ENCODE results near the gene ZNF792.
"Not testable (repeated sequence)": the region's sequence is repeated elsewhere in the genome, so short reads cannot be mapped to it uniquely, and the experiment has no call there.

Gene ZNF792

DNA sequence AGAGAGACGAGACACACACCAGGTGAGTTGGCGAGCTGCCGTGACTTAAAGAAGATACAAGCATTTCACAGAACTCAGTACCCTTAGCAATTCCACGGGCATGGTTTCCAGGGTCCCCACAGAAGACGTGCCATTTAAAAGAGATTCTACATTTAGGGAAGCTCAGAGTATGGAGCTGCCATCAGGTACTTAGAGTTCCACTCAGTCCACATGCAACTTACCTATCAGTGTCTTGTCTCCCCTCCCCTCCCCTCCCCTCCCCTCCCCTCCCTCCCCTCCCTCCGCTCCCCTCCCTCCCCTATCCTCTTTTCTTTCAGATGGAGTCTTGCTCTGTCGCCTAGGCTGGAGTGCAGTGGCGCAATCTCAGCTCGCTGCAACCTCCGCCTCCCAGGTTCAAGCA, 25.1 kb downstream of the ZNF792 start:
- no peak for DNase-seq
- TF ChIP-seq POLR2A (IDR thresholded peaks at IDR 0.05; ENCODE audit: low read length) (no peak), GATA1 (IDR thresholded peaks at IDR 0.05; ENCODE audit: low read depth, low read length) (no peak)

DNA sequence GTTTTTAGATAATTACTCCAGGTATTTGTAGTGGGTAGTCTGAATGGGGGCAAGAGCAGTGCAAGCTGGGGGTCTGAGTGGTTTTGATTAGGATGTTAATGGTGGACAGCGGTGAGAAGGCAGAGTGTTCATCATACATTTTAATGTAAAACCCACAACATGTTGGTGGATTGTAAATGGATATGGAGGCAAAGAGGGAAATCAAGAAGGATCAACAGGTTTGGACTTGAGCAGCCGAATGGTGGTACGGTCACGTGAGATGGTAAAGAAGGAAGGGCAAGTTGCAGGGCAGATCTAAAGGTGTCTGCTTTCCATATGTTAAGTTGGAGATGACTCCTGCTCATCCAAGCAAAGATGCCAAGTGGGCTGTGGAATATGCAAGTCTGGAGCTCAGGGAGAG, 27.8 kb downstream of the ZNF792 start:
- no peak for DNase-seq
- TF ChIP-seq POLR2A (IDR thresholded peaks at IDR 0.05; ENCODE audit: low read length) = no peak
- no peak for TF ChIP-seq GATA1 (IDR thresholded peaks at IDR 0.05; ENCODE audit: low read depth, low read length)

DNA sequence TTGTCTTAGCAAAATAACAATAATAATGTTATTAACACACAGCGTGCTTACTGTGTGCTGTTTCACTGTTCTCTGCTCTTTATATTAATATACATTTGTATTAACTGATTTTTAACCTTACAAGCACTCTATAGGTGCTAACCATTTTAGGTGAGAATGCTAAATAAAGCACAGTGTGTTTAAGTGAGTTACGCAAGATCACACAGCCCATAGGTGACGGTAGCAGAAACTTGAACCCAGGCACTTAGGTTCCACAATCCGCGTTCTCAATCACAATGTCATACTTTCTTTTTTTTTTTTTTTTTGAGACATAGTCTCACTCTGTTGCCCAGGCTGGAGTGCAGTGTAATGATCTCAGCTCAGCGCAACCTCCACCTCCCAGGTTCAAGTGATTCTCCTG, 31.5 kb downstream of the ZNF792 start:
- TF ChIP-seq POLR2A (IDR thresholded peaks at IDR 0.05; ENCODE audit: low read length) (no peak), GATA1 (IDR thresholded peaks at IDR 0.05; ENCODE audit: low read depth, low read length) (no peak)
- no peak for DNase-seq

DNA sequence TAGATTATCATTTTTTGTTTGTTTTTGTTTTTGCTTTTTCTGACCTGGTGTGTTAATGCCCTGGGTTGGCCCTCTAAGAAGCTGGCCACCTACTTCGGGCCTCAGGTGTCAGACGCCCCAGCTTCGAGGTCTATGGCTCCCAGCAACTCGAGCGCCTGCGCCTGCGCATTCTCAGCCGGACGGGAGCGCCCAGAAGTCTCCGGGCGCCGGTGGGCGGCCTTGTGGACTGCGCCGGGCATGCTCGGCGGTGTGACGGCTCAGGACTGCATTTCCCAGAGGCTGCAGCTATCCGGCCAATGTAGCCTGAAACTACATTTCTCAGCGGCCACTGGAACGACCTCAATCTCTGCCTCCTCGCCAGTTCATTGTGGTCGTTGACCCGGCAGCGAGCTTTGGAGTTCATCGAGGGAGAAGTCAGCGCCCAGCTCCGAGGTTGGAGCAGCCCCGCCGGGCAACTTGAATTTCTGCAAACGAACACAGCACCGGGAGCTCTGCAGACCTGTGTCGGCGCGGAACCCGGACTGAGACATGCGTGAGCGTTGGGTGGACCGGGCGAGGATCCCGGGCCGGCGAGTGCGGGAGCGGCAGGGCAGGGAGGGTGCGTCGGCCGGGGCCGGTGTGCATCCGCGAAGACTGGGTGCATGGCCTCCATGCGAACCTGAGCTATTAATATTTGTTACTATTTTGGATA, 37.2 kb downstream of the ZNF792 start, which contains the start of gene ZNF30:
Gene ZNF30, plus strand, starts transcription at position 219 of the 691 bp plus-strand sequence. CDS start 3,045 bp downstream, outside the sequence.
- peak; percentile 66 to 73 for DNase-seq
- no peak for TF ChIP-seq POLR2A (IDR thresholded peaks at IDR 0.05; ENCODE audit: low read length)
- no peak for TF ChIP-seq GATA1 (IDR thresholded peaks at IDR 0.05; ENCODE audit: low read depth, low read length)

DNA sequence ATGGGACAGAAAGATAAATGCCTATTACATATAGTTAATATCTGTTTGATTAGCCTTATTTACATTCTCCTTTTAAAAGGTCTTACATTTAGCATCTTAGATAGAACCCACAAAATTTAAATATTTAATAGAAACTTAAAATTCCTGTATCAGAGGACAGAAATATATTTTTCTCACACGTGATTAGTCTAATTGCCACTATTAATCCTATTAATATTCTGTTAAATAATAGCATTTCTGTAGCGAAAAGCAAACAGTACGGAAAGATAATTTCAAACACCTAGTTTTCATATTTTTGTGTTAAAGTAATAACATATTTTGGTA, 37.7 kb downstream of the ZNF792 start:
- TF ChIP-seq POLR2A (IDR thresholded peaks at IDR 0.05; ENCODE audit: low read length) (no peak), GATA1 (IDR thresholded peaks at IDR 0.05; ENCODE audit: low read depth, low read length) (no peak)

DNA sequence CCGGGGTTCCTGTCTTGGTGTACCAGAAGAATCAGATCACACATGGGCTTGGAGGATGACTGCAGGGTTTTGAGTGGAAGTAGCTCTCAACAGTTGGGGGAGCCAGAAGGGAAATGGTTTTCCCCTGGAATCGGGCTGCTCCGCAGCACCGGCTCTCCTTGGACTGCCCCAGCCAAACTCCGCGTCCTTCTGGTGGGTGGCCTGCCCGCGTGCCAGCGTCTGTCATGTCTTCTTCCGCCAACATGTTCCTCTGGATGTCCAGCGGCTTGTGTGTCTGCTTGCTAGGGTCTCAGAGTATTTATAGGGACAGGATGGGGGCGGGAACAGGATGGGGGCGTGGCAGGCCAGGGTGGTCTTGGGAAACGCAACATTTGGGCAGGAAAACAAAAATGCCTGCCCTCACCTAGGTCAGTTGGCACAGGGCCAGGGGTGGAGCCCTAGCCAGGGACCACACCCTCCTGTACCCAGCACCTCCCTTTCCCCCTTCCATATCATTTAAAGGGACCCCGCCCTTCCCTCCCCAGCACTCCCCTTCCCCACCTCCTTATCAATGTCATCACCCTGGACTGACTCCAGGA, 38.7 kb downstream of the ZNF792 start:
- no peak for DNase-seq
- TF ChIP-seq GATA1 (IDR thresholded peaks at IDR 0.05; ENCODE audit: low read depth, low read length) (no peak), POLR2A (IDR thresholded peaks at IDR 0.05; ENCODE audit: low read length) (no peak)

More for the DNA sequence above, 37.7 kb downstream of the ZNF792 start:
- no peak for DNase-seq

DNA sequence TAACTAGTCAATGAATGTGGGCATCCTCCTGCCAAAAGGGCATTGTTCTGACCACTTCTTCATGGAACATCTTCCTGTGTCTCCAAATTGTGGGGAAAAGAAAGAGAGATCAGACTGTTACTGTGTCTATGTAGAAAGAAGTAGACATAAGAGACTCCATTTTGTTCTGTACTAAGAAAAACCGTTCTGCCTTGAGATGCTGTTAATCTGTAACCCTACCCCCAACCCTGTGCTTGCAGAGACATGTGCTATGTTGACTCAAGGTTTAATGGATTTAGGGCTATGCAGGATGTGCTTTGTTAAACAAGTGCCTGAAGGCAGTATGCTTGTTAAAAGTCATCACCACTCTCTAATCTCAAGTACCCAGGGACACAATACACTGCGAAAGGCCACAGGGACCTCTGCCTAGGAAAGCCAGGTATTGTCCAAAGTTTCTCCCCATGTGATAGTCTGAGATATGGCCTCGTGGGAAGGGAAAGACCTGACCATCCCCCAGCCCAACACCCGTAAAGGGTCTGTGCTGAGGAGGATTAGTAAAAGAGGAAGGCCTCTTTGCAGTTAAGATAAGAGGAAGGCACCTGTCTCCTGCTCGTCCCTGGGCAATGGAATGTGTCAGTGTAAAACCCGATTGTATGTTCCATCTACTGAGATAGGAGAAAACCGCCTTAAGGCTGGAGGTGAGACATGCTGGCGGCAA, 43.8 kb downstream of the ZNF792 start:
- not testable (repeated sequence) for DNase-seq

DNA sequence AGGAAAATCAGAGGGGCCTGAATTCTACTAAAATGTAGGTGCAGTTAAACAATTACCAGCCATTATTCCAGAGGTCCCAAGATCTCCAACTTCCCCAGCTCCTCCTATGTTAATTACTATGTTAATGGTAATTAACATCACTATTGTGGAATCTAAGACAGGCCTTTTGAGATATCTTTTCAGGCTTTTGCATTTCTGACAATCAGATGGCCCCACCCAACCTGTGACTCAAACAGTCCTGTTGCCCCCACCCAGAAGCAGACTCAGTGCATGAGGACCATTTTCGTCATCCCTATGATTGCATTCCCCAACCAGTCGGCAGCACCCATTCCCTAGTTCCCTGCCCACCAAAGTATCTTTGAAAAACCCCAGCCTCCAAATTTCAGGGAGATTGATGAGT, 45.8 kb downstream of the ZNF792 start:
- no peak for DNase-seq

DNA sequence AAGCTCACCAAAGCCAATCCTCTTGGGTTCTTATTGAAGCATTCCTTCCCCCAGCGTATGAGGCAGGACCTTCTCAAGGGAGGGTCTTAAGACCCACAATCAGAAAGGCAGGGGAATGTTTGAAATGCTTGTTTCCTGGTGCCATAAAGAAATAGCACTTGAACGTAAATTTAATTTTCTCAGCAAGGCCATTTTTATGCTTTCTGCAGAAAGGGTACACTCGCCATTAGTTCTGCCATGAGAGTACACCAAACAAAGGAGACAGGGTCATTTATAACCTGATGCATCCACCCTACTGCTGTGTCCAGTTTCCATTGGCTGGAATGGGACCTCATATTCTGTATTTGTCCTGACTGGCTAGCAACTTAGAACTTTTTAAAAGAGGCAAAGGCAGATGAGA, 46.9 kb downstream of the ZNF792 start:
- not testable (repeated sequence) for DNase-seq

More for the DNA sequence above, 45.8 kb downstream of the ZNF792 start:
- TF ChIP-seq GATA1 (IDR thresholded peaks at IDR 0.05; ENCODE audit: low read depth, low read length) = no peak
- TF ChIP-seq POLR2A (IDR thresholded peaks at IDR 0.05; ENCODE audit: low read length) = no peak

DNA sequence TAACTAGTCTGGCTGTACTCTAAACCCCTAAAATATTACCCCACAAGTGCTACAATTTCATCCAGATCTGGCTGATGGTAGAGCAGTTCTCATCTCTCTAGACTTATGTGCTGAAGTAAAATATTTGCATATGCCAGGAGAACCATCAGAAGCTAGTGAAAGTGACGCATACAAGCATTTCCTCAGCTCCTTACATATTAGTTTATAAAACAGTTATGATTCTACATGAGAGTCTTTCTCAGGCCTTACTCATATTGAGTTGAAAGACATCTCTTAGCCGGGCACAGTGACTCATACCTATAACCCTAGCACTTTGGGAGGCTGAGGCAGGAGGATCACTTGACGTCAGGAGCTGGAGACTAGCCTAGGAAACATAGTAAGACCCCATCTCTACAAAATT, 53.3 kb downstream of the ZNF792 start:
- no peak for DNase-seq
- TF ChIP-seq GATA1 (IDR thresholded peaks at IDR 0.05; ENCODE audit: low read depth, low read length) (no peak), POLR2A (IDR thresholded peaks at IDR 0.05; ENCODE audit: low read length) (no peak)
